NCI-H1436 (cell line): ENCODE measurements around the gene PFN2.
"Not testable (repeated sequence)": the region's sequence is repeated elsewhere in the genome, so short reads cannot be mapped to it uniquely, and the experiment has no call there.

ENCODE experiments used
- DNase-seq: peaks from one replicate; lab custom pipeline; 2025; lab: John Stamatoyannopoulos, UW

Gene PFN2

DNA sequence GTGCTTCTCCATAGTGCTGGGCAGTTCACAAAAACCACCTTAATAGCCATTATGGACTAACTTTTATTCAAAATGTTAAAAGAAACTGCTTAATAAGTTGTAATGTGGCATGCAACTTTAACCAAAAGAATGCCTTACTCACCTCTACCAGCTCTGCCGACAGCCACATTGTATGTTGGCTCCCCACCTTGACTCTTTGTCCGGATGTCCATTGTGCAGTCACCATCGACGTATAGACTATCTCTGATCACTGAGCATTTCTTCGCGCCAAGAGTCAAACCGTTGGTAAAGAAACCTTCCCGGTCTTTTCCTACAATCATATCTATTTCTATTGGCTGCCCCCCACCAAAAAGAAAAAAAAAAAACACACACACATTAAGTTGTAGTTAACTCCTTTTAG is 2.5 kb downstream of the PFN2 start:
- no peak for DNase-seq

DNA sequence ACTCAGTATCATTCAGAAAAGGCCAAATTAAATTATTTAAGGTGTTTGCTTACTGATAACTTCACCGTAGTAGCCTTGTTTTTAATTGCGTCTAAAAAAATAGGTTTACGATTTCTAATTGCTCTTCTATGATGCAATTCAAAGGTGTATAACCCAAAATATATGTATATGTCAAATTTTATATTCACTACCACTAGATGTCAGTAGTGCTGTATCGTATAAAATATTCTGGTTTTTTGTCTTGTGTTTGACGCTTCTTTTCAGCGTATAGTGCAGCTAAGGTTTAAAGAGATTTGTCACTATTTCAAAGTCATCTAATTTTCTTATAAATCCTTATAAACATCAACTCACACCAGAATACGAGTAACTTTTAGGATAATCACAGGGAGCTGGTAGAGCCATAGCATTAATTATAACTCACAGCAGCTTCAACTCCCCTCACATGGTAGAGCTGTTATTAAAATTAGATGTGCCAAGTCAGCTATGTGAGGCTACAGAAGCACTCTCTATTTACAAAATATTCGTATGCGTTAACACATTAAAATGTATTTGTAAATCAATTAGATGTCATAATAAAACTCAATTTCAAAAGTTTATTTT is 3.5 kb downstream of the PFN2 start:
- peak; percentile 67 for DNase-seq

DNA sequence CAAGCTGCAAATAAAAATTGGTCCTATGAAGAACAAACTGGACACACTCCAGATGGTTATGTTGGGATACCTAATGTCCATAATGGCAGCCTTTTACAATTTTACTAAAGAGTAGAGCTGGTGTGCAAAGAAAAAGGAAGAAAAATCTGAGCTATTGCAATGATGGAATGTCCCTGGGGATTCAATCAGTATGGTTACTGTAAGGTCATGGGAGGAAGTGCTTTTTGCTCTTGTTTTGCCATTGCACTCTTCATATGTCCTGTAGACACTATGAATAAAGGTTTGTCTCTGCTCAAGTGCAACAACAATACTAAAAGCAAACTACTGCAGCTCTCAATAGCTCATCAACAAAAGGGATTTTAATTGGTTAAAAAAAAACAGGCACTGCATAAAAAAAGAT is 5.4 kb downstream of the PFN2 start:
- DNase-seq = no peak

DNA sequence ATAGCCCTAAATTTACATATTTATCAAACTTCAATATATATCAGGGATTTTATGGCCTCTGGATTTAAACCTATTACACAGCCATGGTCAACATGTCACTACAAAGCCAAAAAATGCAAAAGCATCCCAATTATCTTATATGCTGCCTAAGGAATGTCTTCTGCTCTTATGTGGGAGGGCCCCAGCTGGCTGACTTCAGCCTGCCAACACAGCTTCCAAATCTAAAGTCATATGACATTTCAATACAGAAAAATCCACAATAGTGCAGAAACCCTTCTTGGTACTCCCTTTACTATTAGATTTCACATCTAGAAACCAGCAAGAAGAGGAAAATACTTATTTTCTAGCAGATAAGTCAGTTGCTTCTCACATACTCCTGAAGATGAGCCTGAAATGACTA is 6.4 kb downstream of the PFN2 start:
- DNase-seq = no peak

DNA sequence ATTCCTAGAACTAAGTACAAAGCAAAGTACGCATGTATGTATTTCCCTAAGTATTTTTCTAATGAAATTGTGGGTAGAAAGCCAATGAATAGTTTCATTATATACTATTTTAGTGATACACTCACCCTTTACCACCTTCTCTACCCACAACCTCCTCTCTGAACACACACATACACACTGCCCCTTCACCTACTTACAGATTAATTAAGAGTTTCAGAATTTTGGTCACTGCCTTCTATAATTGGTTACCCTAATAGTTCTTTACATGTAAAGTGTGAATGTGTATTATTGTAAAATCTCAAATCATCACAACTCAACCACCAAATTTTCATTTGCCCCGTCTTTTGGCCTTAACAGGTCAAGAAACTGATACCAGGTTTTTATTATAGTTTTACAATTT is 7.2 kb downstream of the PFN2 start:
- DNase-seq = no peak

DNA sequence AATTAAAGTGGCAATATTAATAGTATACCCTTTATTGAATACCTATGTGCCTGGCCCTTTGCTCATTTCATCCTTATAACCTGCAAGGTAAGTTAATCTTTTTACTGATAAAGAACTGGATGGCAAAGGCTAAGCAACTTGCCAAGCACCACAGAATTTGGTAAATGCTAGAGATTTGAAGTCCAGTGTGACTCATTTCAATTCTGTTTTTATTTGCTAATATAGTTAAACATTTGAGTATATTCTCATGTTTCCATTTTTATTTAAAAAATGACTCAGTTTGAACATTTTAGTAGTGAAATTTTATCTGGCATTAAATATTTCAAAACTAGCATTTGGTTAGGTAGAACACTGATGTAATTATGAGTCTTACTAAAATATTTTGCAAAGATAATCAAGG is 11.3 kb downstream of the PFN2 start:
- no peak for DNase-seq

GRCh38 chr3:149958171-149958796 is 12.4 kb downstream of the PFN2 start:
- no peak for DNase-seq

DNA sequence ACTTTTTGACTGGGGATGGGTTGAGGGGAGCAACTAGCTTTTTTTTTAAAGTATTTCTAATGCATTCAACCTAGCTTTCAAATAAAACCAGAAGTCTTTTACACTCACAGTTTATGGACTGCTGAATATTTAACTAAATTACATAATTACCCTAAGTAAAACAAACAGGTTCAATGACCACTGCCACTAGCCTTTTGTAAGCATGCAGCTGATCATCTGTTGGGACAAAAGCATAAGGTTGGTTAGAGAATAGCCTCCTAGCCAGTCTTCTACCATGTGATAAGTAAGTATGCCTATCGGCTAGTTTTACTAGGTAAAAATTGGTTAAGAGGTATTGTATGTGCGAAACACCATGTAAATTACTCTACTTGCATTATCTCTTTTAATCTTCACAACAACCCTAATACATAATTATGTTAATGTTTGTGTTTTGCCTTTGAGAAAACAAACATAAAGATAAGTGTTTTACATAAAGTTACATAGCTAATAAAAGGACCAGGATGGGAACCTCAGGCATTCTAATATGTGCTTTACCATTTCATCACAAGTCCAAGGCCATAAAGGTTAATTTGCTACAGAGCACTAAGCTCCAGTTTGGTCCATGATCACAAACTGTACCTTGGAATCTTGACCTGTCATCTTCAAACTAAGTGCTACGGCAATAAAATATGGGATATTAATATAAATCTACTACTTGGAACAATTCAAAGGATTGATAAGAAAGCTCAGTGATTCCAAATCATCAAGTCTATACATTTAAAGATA is 13.2 kb downstream of the PFN2 start:
- no peak for DNase-seq

DNA sequence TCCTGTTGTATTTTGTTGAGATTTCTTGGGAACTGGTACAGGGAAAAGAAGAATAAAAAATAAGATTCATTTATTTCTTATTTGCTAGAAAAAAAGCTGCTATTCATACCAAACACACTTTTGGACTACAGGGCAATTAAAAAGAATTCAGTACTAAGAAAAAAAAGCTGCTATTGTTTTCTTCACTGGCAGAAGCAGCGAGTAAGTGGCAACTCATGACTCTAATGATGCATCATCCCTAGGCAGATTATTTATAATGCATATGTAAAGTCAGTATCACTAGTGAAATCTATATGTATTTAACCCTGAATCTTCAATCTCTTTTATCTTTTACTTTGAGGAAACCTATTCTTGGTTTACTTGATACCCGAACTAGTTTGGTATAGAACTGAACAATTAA is 15.2 kb downstream of the PFN2 start:
- no peak for DNase-seq

- no peak for DNase-seq
Measured at GRCh38 chr3:149954812-149955211, 15.9 kb downstream of the PFN2 start.

- no peak for DNase-seq
Measured at GRCh38 chr3:149949181-149949580, 21.5 kb downstream of the PFN2 start.

- no peak for DNase-seq
Measured at GRCh38 chr3:149947231-149947630, 23.5 kb downstream of the PFN2 start.

DNA sequence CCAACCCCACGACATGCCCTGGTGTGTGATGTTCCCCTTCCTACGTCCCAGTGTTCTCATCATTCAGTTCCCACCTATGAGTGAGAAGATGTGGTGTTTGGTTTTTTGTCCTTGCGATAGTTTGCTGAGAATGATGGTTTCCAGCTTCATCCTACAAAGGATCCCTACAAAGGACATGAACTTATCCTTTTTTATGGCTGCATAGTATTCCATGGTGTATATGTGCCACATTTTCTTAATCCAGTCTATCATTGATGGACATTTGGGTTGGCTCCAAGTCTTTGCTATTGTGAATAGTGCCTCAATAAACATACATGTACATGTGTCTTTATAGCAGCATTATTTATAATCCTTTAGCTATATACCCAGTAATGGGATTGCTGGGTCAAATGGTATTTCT is 26.7 kb downstream of the PFN2 start:
- not testable (repeated sequence) for DNase-seq

DNA sequence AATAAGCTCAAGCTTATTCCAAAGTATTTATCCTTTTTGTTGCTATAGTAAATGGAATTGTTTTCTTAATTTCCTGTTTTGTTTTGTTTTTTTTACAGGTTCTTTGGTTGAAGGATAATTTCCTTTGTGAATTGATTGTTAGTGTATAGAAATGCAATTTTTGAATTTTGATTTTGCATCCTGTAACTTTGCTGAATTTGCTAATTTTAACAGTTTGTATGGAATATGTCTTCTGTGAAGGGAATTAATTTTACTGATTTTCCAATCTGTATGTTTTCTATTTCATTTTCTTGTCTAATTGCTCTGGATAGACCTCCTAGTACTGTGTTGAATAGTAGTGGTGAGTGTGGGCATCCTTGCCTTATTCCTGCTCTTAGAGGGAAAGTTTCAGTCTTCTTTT is 28.3 kb downstream of the PFN2 start:
- DNase-seq = no peak

DNA sequence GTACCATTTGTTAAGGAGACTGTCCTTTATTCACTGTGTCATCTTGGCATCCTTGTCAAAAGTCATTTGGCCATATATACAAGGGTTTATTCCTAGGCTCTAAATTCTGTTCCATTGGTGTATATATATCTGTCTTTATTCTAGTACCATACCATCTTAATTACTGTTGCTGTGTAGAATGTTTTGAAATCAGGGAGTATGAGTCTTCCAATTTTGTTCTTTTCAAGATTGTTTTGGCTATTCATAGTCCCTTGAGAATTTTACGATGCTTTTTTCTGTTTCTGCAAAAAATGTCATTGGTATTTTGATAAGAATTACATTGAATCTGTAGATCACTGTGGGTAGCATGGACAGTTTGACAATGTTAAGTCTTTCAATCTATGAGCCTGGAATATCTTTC is 28.7 kb downstream of the PFN2 start:
- no peak for DNase-seq

DNA sequence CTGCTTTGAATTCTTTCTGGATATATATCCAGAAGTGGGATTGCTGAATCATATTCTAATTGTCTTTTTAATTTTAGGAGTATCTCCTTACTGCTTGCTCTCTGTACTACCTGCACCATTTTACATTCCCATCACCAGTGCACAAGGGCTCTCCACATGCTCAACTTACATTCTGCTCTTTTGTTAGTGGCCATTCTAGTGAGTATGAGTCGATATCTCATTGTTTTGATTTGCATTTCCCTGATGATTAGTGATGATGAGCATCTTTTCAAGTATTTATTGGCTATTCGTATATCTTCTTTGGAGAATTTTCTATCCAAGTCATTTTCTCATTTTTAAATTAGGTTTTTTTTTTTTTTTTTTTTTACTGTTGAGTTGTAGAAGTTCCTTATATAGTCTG is 29.5 kb downstream of the PFN2 start:
- DNase-seq = no peak

GRCh38 chr3:149938392-149939055 is 32.2 kb downstream of the PFN2 start:
- not testable (repeated sequence) for DNase-seq

- peak; percentile 58 for DNase-seq
Measured at GRCh38 chr3:149936812-149937230, 33.9 kb downstream of the PFN2 start.

DNA sequence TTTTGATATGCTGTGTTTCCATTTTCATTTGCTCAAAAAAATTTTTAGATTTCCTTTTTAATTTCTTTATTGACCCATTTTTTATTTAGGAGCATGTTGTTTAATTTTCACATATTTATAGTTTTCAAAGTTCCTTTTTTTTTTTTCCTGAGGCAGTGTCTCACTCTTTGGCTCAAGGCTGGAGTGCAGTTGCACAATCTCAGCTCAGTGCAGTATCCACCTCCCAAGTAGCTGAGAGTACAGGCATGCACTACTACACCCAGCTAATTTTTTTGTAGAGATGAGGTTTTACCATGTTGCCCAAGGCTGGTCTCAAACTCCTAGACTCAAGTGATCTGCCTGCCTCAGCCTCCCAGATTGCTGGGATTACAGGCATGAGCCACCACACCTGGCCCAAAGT is 36.2 kb downstream of the PFN2 start:
- DNase-seq = no peak

DNA sequence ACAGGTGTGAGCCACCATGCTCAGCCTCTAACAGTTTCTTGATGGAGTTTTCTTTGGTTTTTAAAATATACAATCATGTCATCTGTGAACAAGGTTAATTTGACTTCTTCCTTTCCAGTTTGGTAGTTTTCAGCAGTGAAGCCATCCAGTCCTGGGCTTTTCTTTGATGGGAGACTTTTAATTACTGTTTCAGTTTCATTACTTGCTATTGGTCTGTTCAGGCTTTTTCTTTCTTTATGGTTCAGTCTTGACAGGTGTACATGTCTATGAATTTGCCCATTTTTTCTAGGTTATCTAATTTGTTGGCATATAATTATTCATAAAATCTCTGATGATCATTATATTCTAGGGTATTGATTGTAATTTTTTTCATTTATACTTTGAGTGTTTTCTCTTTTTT is 36.8 kb downstream of the PFN2 start:
- no peak for DNase-seq

DNA sequence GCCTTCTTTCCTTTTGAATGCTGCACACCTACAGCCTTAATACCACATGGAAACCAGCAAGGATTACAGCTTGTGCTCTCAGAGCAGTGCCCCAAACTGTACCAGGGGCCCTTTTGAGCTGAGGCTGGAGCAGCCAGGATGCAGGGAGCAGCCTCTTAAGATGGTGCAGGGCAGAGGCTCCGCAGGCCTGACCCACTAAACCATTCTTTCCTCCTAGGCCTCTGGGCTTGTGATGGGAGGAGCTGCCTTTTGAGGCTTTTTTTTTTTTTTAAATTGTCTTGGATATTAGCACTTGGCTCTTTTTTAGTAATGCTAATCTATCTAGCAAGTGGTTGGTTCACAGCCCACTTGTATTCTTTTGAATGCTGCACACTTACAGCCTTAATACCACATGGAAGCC is 37.7 kb downstream of the PFN2 start:
- DNase-seq = no peak

DNA sequence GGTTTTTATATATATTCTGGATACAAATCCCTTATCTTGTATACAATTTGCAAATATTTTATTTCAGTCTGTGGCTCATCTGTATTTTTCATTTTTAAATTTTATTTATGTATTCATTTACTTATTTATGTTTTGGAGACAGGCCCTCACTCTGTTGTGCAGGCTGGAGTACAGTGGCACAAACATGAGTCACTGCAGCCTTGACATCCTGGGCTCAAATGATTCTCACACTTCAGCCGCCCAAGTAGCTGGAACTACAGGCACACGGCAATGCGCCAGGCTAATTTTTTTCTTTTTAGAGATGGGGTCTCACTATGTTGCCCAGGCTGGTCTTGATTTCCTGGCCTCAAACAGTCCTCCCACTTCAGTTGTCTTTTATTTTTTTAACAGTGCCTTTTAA is 50.6 kb downstream of the PFN2 start:
- DNase-seq = no peak

DNA sequence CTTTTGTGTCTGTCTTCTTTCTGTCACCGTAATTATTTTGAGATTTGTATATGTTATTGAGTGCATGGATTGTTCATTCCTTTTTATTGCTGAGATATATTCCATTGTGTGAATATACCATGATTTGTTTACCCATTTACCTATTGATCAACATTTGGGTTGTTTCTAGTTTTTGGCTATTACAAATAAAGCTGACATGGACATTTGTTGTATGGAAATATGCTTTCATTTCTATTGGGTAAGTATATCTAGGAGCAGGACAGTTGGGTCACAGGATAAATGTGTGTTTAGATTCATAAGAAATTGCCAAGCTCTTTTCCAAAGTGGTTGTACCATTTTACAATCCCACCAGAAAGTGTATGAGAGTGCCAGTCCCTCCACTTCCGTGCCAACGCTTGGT is 51.2 kb downstream of the PFN2 start:
- no peak for DNase-seq
